HUES48 (cell line): ENCODE measurements around the gene IQSEC1.

Source experiments
- H3K27ac ChIP-seq: one replicate; pipeline ENCODE4 v1.7.0; 2013; ENCODE audit warnings: low read depth, low read length, inconsistent platforms
- H3K27me3 ChIP-seq: 2 replicates; pipeline ENCODE4 v1.6.1; 2013; ENCODE audit warnings: mild to moderate bottlenecking, low read length; ENCODE audit not compliant: control insufficient read depth, insufficient read depth
- H3K36me3 ChIP-seq: 2 replicates; pipeline ENCODE4 v1.6.1; 2013; ENCODE audit warnings: low read length; ENCODE audit not compliant: control insufficient read depth, insufficient read depth
- H3K4me1 ChIP-seq: 2 replicates; pipeline ENCODE4 v1.6.1; 2013; ENCODE audit warnings: mild to moderate bottlenecking, low read length; ENCODE audit not compliant: control insufficient read depth, insufficient read depth
- H3K4me3 ChIP-seq: 2 replicates; pipeline ENCODE4 v1.5.1; 2013; ENCODE audit warnings: mild to moderate bottlenecking, low read depth, low read length
- H3K9ac ChIP-seq: 2 replicates; pipeline ENCODE4 v1.6.1; 2013; ENCODE audit warnings: mild to moderate bottlenecking, low read depth, low read length, moderate library complexity
- H3K9me3 ChIP-seq: 2 replicates; pipeline ENCODE4 v1.6.1; 2013; ENCODE audit warnings: low read length; ENCODE audit not compliant: control insufficient read depth, insufficient read depth

IQSEC1 gene

DNA sequence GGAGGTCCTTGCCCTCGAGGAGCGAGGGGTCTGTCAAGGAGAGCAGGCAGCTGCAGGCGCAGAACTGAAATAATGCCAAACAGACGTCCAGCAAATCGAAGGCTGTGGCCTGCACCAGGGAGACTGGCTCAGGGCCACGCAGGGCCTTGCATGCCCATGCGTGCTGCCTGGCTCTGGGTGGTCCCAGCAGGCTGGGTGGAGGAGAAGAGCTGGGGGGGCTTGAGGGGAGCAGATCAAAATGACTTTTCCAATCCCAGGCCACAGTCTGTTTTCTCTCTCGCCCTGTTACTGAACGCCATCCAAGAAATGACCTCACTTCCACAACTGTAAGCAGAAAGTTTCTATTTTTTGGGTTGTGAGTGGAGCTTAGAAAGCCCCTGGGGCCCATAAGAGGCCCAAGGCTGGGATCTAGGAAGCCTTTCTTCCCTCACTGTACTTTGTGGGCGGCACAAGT lies 134.9 kb downstream of the IQSEC1 start:
- Histone ChIP-seq H3K27me3 (no peaks in the 10 kb centered on the region), H3K4me3 (no peak overlapping the region), H3K4me1 (no peaks in the 10 kb centered on the region), H3K36me3 (peaks cover 29% of the 10 kb centered on the region), H3K9ac (no peak overlapping the region), H3K27ac (no peak overlapping the region), H3K9me3 (no peaks in the 10 kb centered on the region)

DNA sequence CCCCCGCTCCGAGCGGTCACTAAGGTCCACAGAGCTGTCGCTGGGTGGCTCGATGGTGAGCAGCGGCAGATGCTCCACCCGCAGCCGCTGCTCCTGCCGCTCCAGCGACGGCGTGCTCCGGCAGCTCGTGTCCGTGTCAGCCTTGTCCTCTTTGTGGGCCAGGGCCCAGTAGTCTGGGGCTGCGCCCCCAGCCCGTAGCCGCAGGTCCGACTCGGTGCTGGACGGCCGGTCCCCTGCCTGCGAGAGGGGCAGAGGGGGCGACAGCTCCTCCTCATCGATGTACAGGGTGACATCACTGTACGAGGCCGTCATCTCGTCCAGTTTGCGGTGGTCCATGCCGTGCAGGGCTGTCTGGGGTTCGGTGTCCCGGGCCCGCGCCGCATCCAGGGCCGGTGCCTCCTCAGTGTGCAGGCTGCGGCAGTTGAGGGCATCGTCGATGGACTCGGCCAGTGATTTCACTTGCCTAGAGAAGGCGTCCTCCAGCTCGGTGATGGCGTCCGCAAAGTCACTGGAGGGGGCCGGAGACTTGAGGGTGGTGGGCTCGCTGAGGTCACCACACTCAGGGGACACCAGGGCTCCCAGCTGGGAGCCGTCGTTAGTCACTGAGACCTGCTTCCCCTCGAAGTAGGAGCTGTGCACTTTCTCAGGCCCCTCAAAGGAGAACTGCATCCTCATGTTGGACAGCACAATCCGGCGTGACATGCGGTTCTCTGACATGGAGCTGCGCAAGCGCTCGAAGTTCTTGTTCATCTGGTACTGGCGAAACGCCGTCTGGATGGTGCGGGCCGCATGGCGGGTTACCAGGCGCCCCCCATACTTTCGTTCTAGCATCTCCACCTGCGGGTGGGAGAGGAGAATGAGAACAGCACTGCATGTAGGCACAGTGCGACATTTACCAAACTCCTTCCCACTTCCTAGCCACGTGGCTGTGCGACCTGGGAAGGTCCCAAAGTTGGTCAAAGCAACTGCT lies 137.1 kb downstream of the IQSEC1 start:
- Histone ChIP-seq H3K4me1 (no peaks in the 10 kb centered on the region), H3K27ac (no peak overlapping the region), H3K27me3 (no peaks in the 10 kb centered on the region), H3K9ac (no peak overlapping the region), H3K9me3 (no peaks in the 10 kb centered on the region), H3K36me3 (peaks cover 23% of the 10 kb centered on the region), H3K4me3 (no peak overlapping the region)

DNA sequence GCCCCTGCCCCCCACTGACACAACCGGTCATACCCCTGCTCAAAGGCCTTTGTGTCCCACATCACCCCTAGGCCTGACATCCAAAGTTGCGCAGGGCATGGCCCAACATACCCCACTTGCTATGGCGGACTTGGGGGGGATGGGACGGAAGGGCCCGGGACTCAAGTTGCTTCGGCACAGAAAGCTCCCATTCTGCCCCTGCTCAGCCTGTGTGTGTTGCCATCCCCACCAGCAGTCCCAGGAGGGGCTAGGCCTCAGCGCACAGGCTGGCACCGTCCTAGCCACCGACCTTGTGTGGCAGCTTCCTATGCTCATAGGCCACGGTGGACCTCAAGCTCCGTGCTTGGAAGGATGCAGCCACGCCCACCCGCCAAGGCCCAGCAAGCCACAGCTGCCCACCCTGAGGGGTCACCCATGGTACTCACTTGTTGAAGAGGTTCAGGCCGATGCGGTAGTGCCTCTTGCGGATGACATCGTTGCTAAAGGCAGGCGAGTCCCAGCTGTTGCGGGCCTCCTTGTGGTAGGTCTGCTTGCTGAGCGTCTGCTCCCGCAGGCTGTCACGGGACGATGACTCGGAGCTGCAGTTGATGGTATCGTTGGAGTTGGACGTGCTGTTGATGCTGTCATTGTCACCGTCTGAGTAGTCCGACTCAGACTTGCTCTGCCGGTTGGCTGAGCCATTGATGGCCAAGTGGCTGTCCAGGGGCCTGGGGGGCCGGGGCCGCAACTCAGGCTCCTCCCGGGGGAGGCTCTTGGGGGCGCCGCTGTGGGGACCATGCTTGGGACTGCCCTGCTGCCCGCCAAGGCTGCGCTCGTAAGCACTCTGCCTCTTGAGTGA lies 138.0 kb downstream of the IQSEC1 start:
- peaks cover 22% of the 10 kb centered on the region for H3K36me3 ChIP-seq
- H3K27ac ChIP-seq = no peak overlapping the region
- no peaks in the 10 kb centered on the region for H3K9me3 ChIP-seq
- no peaks in the 10 kb centered on the region for H3K27me3 ChIP-seq
- no peak overlapping the region for H3K4me3 ChIP-seq
- H3K9ac ChIP-seq = no peak overlapping the region
- no peaks in the 10 kb centered on the region for H3K4me1 ChIP-seq

DNA sequence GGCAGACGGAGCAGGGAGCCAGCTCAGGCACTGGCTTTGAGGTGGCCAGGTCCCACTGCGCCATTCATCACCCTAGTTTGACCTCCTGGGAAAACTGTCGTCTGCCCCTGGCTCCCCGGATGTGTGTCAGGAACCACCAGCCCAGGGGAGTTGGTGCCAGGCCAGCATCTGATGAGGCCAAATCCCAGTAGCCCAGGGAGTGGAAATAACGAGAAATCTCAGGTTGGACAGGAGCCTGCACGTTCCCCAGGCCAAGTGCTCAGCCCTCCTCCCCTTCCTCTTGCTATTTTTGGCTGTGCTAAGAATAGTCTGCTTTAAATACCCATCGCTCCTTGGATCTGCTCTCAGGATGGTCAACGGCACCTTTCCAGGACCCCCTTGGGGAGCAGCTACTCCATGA lies 138.8 kb downstream of the IQSEC1 start:
- H3K27ac ChIP-seq = no peak overlapping the region
- H3K9ac ChIP-seq = no peak overlapping the region
- no peaks in the 10 kb centered on the region for H3K4me1 ChIP-seq
- H3K4me3 ChIP-seq = no peak overlapping the region
- no peaks in the 10 kb centered on the region for H3K27me3 ChIP-seq
- H3K9me3 ChIP-seq = no peaks in the 10 kb centered on the region
- peaks cover 22% of the 10 kb centered on the region for H3K36me3 ChIP-seq

DNA sequence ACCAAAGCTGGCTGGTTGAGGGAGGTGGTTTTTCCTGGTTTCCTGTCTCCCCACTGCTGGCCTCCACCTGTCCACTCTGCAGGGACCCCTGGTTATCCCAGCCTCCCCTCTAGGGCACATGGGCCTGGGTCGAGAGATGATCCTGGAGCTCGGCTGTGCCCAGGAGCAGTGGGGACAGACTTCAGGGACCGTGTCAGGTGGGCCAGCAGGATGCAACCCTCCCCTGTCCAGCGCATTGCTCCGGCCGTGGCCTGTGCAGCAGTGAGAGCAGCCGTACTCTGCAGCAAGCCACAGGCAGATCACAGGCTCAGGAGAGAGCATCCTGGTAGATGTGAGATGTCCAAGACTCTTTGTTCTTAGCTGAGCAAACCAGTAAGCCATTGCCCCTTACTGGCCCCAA lies 139.3 kb downstream of the IQSEC1 start:
- Histone ChIP-seq H3K4me1 (no peaks in the 10 kb centered on the region), H3K27me3 (no peaks in the 10 kb centered on the region), H3K36me3 (peaks cover 17% of the 10 kb centered on the region), H3K27ac (no peak overlapping the region), H3K4me3 (no peak overlapping the region), H3K9ac (no peak overlapping the region), H3K9me3 (no peaks in the 10 kb centered on the region)

DNA sequence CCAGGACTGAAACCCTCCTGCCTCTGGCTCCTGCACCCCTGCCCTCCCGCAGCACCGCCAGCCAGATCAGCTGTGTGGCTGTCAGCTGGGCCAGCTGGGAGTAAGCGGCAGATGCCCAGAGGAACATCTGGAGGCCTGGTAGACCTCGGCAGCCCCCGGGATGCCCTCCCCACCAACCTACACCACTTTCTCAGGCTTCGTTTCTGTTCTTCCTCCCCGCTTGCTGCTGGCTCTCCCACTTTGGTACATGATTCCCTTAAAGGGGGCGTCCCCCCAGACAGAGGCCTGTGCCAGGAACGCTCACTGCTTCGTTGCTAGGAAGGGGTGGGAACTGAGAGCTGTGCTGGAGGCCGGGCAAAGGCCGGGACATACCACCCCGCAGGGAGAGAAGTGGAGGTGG lies 140.5 kb downstream of the IQSEC1 start:
- H3K4me1 ChIP-seq = no peaks in the 10 kb centered on the region
- peaks cover 16% of the 10 kb centered on the region for H3K36me3 ChIP-seq
- H3K27ac ChIP-seq = no peak overlapping the region
- no peaks in the 10 kb centered on the region for H3K9me3 ChIP-seq
- H3K27me3 ChIP-seq = no peaks in the 10 kb centered on the region
- H3K4me3 ChIP-seq = no peak overlapping the region
- H3K9ac ChIP-seq = no peak overlapping the region

DNA sequence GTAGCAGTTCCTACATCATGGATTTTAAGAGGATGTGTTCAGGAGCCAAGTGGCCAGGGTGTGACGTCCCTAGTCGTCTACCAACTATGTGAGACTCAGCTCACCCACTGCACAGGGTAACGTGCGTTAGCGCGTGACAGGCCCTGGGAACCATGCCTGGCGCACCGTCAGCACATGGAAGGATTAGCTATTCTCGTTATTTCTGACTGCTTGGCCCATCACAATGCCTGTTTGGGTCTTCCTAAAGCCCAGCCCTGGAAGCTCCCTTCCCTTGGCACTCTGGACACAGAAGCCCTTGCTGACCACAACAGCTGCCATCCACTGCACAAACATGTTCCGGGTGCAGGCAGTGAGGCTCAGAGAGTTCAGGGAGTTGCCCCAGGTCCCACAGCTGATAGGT lies 140.9 kb downstream of the IQSEC1 start:
- Histone ChIP-seq H3K27me3 (no peaks in the 10 kb centered on the region), H3K27ac (no peak overlapping the region), H3K4me3 (no peak overlapping the region), H3K36me3 (peaks cover 16% of the 10 kb centered on the region), H3K9me3 (no peaks in the 10 kb centered on the region), H3K4me1 (no peaks in the 10 kb centered on the region), H3K9ac (no peak overlapping the region)

DNA sequence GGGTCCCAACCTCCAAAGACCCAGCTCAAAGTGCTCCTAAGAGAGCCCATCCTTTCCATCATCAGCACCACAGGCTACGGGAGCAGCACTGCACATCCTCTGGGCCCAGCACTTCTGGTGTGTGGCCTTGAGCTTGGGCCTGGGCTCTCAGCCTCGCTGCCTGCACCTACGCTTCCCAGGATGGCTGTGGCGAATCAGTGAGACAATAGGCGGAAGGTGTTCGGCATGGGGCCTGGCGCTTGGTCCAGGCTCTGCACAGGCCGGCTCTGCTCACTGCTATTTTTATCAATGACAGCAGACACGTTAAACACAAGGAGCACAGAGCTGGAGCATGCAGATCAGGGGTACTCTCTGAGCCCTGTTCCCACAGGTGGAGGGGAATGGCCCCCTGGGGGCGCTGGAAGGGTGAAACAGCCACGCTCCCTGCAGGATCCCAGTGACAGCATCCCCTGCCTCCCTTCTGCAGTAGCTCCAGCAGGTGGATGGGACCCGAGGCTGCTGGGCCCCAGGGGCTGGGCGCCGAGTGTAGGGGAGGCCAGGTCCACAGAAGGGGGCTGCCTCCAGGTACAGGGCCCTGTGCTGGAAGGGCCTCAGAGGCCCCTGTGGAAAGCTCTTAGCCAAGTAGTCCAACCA lies 141.8 kb downstream of the IQSEC1 start:
- Histone ChIP-seq H3K27ac (no peak overlapping the region), H3K36me3 (peaks cover 16% of the 10 kb centered on the region), H3K27me3 (no peaks in the 10 kb centered on the region), H3K9me3 (no peaks in the 10 kb centered on the region), H3K4me1 (no peaks in the 10 kb centered on the region), H3K9ac (no peak overlapping the region), H3K4me3 (no peak overlapping the region)

DNA sequence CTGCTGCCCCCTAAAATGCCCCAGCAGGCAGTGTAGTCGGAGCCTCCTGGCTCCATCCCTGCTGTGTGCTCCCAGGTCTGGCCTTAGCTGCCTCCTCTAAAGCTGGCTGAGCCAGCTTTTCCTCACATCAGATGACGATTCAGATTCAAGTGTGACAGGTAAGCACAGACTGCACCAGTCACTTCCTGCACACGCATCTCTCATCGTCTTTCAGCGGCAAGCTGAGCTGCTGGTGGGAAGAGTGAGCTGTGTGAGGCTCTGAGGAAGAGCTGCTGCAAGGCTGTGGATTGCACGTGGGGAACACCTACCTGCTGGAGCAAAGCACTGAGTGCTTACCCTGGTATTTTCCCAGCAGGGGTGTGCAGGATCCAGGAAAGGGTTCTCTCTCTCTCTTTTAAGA lies 143.4 kb downstream of the IQSEC1 start:
- H3K4me1 ChIP-seq = no peaks in the 10 kb centered on the region
- no peaks in the 10 kb centered on the region; the same call in 1 of the 2 replicates for H3K36me3 ChIP-seq
- H3K9ac ChIP-seq = no peak overlapping the region

DNA sequence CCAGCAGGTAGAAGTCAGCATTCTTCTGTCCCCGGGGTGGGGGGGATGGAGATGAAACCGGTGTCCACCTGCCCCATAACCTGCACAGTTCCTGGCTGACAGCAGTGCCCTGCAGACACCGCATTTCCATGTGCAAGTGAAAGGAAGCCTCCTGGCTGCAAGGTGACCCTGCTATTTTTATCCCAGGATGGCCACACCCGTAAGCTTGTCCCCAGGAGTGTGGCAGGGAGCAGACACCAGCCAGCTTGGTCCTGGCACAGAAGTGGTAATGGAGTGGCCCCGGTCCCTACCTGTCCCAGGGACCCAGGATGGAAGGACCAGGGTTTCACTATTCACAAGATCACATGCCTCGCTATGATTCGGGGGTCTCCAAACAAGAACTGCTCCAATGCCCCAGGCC lies 146.6 kb downstream of the IQSEC1 start:
- Histone ChIP-seq H3K4me3 (no peak overlapping the region), H3K36me3 (peaks cover 20% of the 10 kb centered on the region), H3K27ac (no peak overlapping the region), H3K27me3 (no peaks in the 10 kb centered on the region), H3K9me3 (no peaks in the 10 kb centered on the region), H3K9ac (no peak overlapping the region), H3K4me1 (no peaks in the 10 kb centered on the region)

More for the DNA sequence above, 143.4 kb downstream of the IQSEC1 start:
- H3K27me3 ChIP-seq = no peaks in the 10 kb centered on the region
- H3K9me3 ChIP-seq = no peaks in the 10 kb centered on the region
- H3K4me3 ChIP-seq = no peak overlapping the region
- H3K27ac ChIP-seq = no peak overlapping the region
